Measurements from ENCODE around the gene MYL7. TPM values are rescaled to one million over a fixed set of nuclear protein-coding genes. Genes with fewer than 3 reads are reported as not detected.

Gene MYL7
- total RNA-seq, 5 donors from 2014 or later (not counting 1 experiment from before 2014, with no cell fraction given) = not detected

DNA sequence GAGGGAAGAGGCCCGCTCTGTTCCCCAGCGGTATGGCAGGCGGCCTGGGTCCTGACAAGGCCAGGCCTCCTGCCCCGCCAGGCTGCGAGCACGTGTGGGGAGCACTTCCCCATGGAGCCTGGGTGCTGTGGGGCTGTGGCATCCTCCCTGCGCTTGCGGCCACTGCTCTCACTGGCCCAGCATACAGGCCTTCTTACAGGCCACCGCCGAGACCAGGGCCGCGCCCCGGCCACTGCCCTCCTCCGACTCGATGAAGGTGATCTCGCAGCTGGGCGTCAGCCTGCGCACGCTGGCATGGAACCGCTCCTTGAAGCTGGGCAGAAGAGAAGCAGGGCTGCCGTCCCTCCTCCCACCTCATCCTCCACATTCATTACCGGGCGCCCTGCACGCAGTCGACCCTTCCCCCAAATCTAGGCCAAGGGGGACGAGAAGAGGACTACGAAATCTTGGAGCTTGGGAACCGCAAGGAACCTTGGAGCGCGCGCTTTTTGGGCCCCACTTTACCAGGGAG, 3.9 kb upstream of the MYL7 start:
- H3K9me3 Mint-ChIP-seq = no peaks in the 10 kb centered on the region
- DNase-seq (no peak), ATAC-seq (replicated peaks in 1 of 4) (no peak)
- H3K4me1 ChIP-seq (ENCODE audit: control insufficient read depth in 1 of 2, extremely low read depth in 1 of 2, insufficient read depth in 2 of 2, low read length in 2 of 2) = peaks cover 4 to 19% of the 10 kb centered on the region in 2 experiments
- H3K36me3 ChIP-seq (ENCODE audit: control insufficient read depth in 2 of 2, extremely low read depth in 1 of 2, insufficient read depth in 1 of 2, low read length in 1 of 2) = no peaks in the 10 kb centered on the region
- ChIA-PET POLR2A (interaction anchor here in 1 of 2 donors (0.5 kb wide), 1 partner anchor 652 kb away, joined by 3 read pairs; the partner anchor contains the start of gene PPIA), CTCF (no interaction called here)
- H3K27ac Mint-ChIP-seq = peak overlapping the region in 1 of 2 donors; percentile 44
- H3K27ac ChIP-seq (ENCODE audit: low read length) = no peak overlapping the region
- H3K27me3 ChIP-seq (replicated peaks in 1 of 2; ENCODE audit: control insufficient read depth in 2 of 2, extremely low read depth in 1 of 2, insufficient read depth in 2 of 2, low read length in 1 of 2) = peaks cover 0 to 36% of the 10 kb centered on the region in 2 experiments
- peak overlapping the region; percentile 70 to 74 (median 74) for H3K4me3 Mint-ChIP-seq
- H3K36me3 Mint-ChIP-seq = no peaks in the 10 kb centered on the region
- 61% methylated on average over 22 of the region's 31 CpGs for WGBS (ENCODE audit: insufficient coverage)
- peak overlapping the region; percentile 58 to 60 for H3K4me3 ChIP-seq (ENCODE audit: control insufficient read depth in 1 of 2, extremely low read depth in 1 of 2, low read length in 1 of 2)
- no peaks in the 10 kb centered on the region for H3K9me3 ChIP-seq
- H3K27me3 Mint-ChIP-seq = peaks cover 0 to 11% of the 10 kb centered on the region in 2 donors
- H3K4me1 Mint-ChIP-seq = peaks cover 6 to 11% (median 10%) of the 10 kb centered on the region in 3 donors

DNA sequence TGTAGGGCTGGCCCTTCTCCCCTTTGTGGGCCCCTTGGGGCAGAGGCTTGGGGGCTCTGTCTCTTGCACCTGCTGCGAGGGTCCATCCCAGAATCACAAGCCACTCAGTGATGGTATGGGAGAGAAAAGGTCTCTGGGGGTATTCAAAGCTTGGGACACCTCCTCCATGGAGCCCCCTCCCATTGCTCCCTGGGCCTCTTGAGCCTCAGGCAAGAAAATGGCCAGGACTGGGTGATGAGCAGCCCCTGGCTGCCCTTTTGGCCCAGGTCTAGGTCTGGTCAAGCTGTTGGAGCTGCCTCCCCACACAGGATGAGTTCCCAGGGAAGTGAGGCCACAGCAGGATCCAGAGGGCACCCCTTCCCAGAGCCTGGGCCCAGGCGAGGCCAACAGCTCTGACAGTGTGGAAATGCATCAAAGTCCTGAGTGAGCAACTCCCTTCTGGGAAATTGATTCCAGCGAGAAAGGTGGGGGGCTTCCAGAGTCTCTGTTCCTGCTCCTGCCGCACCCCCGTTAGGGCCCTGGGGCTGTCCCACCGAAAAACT, 3.4 kb upstream of the MYL7 start:
- peaks cover 0 to 39% of the 10 kb centered on the region in 2 experiments for H3K27me3 ChIP-seq (replicated peaks in 1 of 2; ENCODE audit: control insufficient read depth in 2 of 2, extremely low read depth in 1 of 2, insufficient read depth in 2 of 2, low read length in 1 of 2)
- no peak overlapping the region for H3K27ac Mint-ChIP-seq
- peaks cover 0 to 11% of the 10 kb centered on the region in 2 donors for H3K27me3 Mint-ChIP-seq
- H3K4me1 ChIP-seq (ENCODE audit: control insufficient read depth in 1 of 2, extremely low read depth in 1 of 2, insufficient read depth in 2 of 2, low read length in 2 of 2) = peaks cover 4 to 19% of the 10 kb centered on the region in 2 experiments
- no peaks in the 10 kb centered on the region for H3K36me3 ChIP-seq (ENCODE audit: control insufficient read depth in 2 of 2, extremely low read depth in 1 of 2, insufficient read depth in 1 of 2, low read length in 1 of 2)
- POLR2A ChIA-PET = no interaction called here
- no peak for ATAC-seq (replicated peaks in 1 of 4)
- H3K36me3 Mint-ChIP-seq = no peaks in the 10 kb centered on the region
- CTCF ChIA-PET = interaction anchor here in 1 of 2 donors (0.8 kb wide), 1 partner anchor 125 kb away, joined by 4 read pairs; no protein-coding TSS in a partner anchor
- no peaks in the 10 kb centered on the region for H3K9me3 Mint-ChIP-seq
- WGBS (ENCODE audit: insufficient coverage) = 83% methylated on average over 5 of the region's 6 CpGs
- DNase-seq = no peak
- H3K4me3 Mint-ChIP-seq = no peak overlapping the region
- no peak overlapping the region for H3K27ac ChIP-seq (ENCODE audit: low read length)
- H3K4me1 Mint-ChIP-seq = peaks cover 6 to 11% (median 10%) of the 10 kb centered on the region in 3 donors
- no peaks in the 10 kb centered on the region for H3K9me3 ChIP-seq
- H3K4me3 ChIP-seq (ENCODE audit: control insufficient read depth in 1 of 2, extremely low read depth in 1 of 2, low read length in 1 of 2) = no peak overlapping the region

- ATAC-seq (replicated peaks in 1 of 4) = no peak
- Mint-ChIP-seq H3K9me3 (no peaks in the 10 kb centered on the region), H3K27ac (no peak overlapping the region), H3K4me3 (no peak overlapping the region), H3K4me1 (peaks cover 6 to 11% (median 10%) of the 10 kb centered on the region in 3 donors), H3K36me3 (no peaks in the 10 kb centered on the region), H3K27me3 (peaks cover 0 to 11% of the 10 kb centered on the region in 2 donors)
- Histone ChIP-seq H3K4me1 (ENCODE audit: control insufficient read depth in 1 of 2, extremely low read depth in 1 of 2, insufficient read depth in 2 of 2, low read length in 2 of 2) (peaks cover 4 to 19% of the 10 kb centered on the region in 2 experiments), H3K9me3 (no peaks in the 10 kb centered on the region), H3K27ac (ENCODE audit: low read length) (no peak overlapping the region), H3K4me3 (ENCODE audit: control insufficient read depth in 1 of 2, extremely low read depth in 1 of 2, low read length in 1 of 2) (no peak overlapping the region), H3K27me3 (replicated peaks in 1 of 2; ENCODE audit: control insufficient read depth in 2 of 2, extremely low read depth in 1 of 2, insufficient read depth in 2 of 2, low read length in 1 of 2) (peaks cover 0 to 46% of the 10 kb centered on the region in 2 experiments), H3K36me3 (ENCODE audit: control insufficient read depth in 2 of 2, extremely low read depth in 1 of 2, insufficient read depth in 1 of 2, low read length in 1 of 2) (no peaks in the 10 kb centered on the region)
- no peak for DNase-seq
- 88% methylated on average over 4 of the region's 6 CpGs for WGBS (ENCODE audit: insufficient coverage)
- POLR2A ChIA-PET = no interaction called here
- CTCF ChIA-PET = interaction anchor here in 1 of 2 donors (0.8 kb wide), 1 partner anchor 124 kb away, joined by 4 read pairs; no protein-coding TSS in a partner anchor
Measured at GRCh38 chr7:44143646-44144250, 2.6 kb upstream of the MYL7 start.

- Histone ChIP-seq H3K27ac (ENCODE audit: low read length) (no peak overlapping the region), H3K9me3 (no peaks in the 10 kb centered on the region), H3K4me1 (ENCODE audit: control insufficient read depth in 1 of 2, extremely low read depth in 1 of 2, insufficient read depth in 2 of 2, low read length in 2 of 2) (peaks cover 4 to 19% of the 10 kb centered on the region in 2 experiments), H3K27me3 (replicated peaks in 1 of 2; ENCODE audit: control insufficient read depth in 2 of 2, extremely low read depth in 1 of 2, insufficient read depth in 2 of 2, low read length in 1 of 2) (peaks cover 0 to 49% of the 10 kb centered on the region in 2 experiments), H3K4me3 (ENCODE audit: control insufficient read depth in 1 of 2, extremely low read depth in 1 of 2, low read length in 1 of 2) (no peak overlapping the region), H3K36me3 (ENCODE audit: control insufficient read depth in 2 of 2, extremely low read depth in 1 of 2, insufficient read depth in 1 of 2, low read length in 1 of 2) (no peaks in the 10 kb centered on the region)
- Mint-ChIP-seq H3K27ac (no peak overlapping the region), H3K4me1 (peaks cover 6 to 11% (median 10%) of the 10 kb centered on the region in 3 donors), H3K4me3 (no peak overlapping the region), H3K27me3 (peaks cover 0 to 11% of the 10 kb centered on the region in 2 donors), H3K9me3 (no peaks in the 10 kb centered on the region), H3K36me3 (no peaks in the 10 kb centered on the region)
- ChIA-PET POLR2A (interaction anchor here in 1 of 2 donors (0.6 kb wide), 1 partner anchor 15 kb away, joined by 3 read pairs; no protein-coding TSS in a partner anchor), CTCF (no interaction called here)
- DNase-seq (no peak), ATAC-seq (replicated peaks in 1 of 4) (no peak)
- 91% methylated on average over 4 of the region's 4 CpGs for WGBS (ENCODE audit: insufficient coverage)
Measured at GRCh38 chr7:44142028-44142427, 896 bp upstream of the MYL7 start.

GRCh38 chr7:44140341-44140740, 791 bp downstream of the MYL7 start:
- no peak overlapping the region for H3K4me3 ChIP-seq (ENCODE audit: control insufficient read depth in 1 of 2, extremely low read depth in 1 of 2, low read length in 1 of 2)
- no peak for ATAC-seq (replicated peaks in 1 of 4)
- H3K27me3 Mint-ChIP-seq = peaks cover 0 to 4% of the 10 kb centered on the region in 2 donors
- H3K27ac ChIP-seq (ENCODE audit: low read length) = no peak overlapping the region
- WGBS (ENCODE audit: insufficient coverage) = 94% methylated on average over 3 of the region's 10 CpGs
- no peak overlapping the region for H3K4me3 Mint-ChIP-seq
- H3K4me1 ChIP-seq (ENCODE audit: control insufficient read depth in 1 of 2, extremely low read depth in 1 of 2, insufficient read depth in 2 of 2, low read length in 2 of 2) = peaks cover 0 to 5% of the 10 kb centered on the region in 2 experiments
- H3K9me3 Mint-ChIP-seq = no peaks in the 10 kb centered on the region
- H3K27ac Mint-ChIP-seq = no peak overlapping the region
- POLR2A ChIA-PET = no interaction called here
- no peak for DNase-seq
- peaks cover 4% of the 10 kb centered on the region in 3 donors for H3K4me1 Mint-ChIP-seq
- H3K36me3 Mint-ChIP-seq = no peaks in the 10 kb centered on the region
- H3K9me3 ChIP-seq = no peaks in the 10 kb centered on the region
- CTCF ChIA-PET = no interaction called here
- peaks cover 0 to 37% of the 10 kb centered on the region in 2 experiments for H3K27me3 ChIP-seq (replicated peaks in 1 of 2; ENCODE audit: control insufficient read depth in 2 of 2, extremely low read depth in 1 of 2, insufficient read depth in 2 of 2, low read length in 1 of 2)
- no peaks in the 10 kb centered on the region for H3K36me3 ChIP-seq (ENCODE audit: control insufficient read depth in 2 of 2, extremely low read depth in 1 of 2, insufficient read depth in 1 of 2, low read length in 1 of 2)

- Mint-ChIP-seq H3K36me3 (no peaks in the 10 kb centered on the region), H3K4me3 (no peak overlapping the region), H3K27me3 (no peaks in the 10 kb centered on the region), H3K9me3 (no peaks in the 10 kb centered on the region), H3K4me1 (no peaks in the 10 kb centered on the region), H3K27ac (no peak overlapping the region)
- Histone ChIP-seq H3K27ac (ENCODE audit: low read length) (no peak overlapping the region), H3K27me3 (replicated peaks in 1 of 2; ENCODE audit: control insufficient read depth in 2 of 2, extremely low read depth in 1 of 2, insufficient read depth in 2 of 2, low read length in 1 of 2) (peaks cover 0 to 28% of the 10 kb centered on the region in 2 experiments), H3K36me3 (ENCODE audit: control insufficient read depth in 2 of 2, extremely low read depth in 1 of 2, insufficient read depth in 1 of 2, low read length in 1 of 2) (no peaks in the 10 kb centered on the region), H3K4me3 (ENCODE audit: control insufficient read depth in 1 of 2, extremely low read depth in 1 of 2, low read length in 1 of 2) (no peak overlapping the region), H3K4me1 (ENCODE audit: control insufficient read depth in 1 of 2, extremely low read depth in 1 of 2, insufficient read depth in 2 of 2, low read length in 2 of 2) (no peaks in the 10 kb centered on the region), H3K9me3 (no peaks in the 10 kb centered on the region)
- 91% methylated on average over 8 of the region's 14 CpGs for WGBS (ENCODE audit: insufficient coverage)
- CTCF ChIA-PET = no interaction called here
- POLR2A ChIA-PET = no interaction called here
- ATAC-seq (replicated peaks in 1 of 4) (no peak), DNase-seq (no peak)
Measured at GRCh38 chr7:44139311-44140010, 1.7 kb downstream of the MYL7 start.

Measured in T-cell (primary cell).